LHCN-M2 (cell line): ENCODE results near the gene TMEM130. TPM values are rescaled to one million over a fixed set of nuclear protein-coding genes. Genes with fewer than 3 reads are reported as not detected.
A peak's percentile ranks its signal among the peaks of the same experiment; 100 is the strongest.
"Not testable (repeated sequence)": the region's sequence is repeated elsewhere in the genome, so short reads cannot be mapped to it uniquely, and the experiment has no call there.

Experiments used
- DNase-seq: peaks from one replicate; pipeline ENCODE4 v3.0.0-alpha.2; 2012; ENCODE audit warnings: low read depth
- total RNA-seq: library from RNA; depleted of rRNA; stranded (reverse); fragments of >200 nt; gene quantifications from 2 replicates; pipeline ENCODE4 v1.2.3, GENCODE V29; 2014

Gene TMEM130
- total RNA-seq, 1 experiment from 2014 or later = 0.11 TPM

DNA sequence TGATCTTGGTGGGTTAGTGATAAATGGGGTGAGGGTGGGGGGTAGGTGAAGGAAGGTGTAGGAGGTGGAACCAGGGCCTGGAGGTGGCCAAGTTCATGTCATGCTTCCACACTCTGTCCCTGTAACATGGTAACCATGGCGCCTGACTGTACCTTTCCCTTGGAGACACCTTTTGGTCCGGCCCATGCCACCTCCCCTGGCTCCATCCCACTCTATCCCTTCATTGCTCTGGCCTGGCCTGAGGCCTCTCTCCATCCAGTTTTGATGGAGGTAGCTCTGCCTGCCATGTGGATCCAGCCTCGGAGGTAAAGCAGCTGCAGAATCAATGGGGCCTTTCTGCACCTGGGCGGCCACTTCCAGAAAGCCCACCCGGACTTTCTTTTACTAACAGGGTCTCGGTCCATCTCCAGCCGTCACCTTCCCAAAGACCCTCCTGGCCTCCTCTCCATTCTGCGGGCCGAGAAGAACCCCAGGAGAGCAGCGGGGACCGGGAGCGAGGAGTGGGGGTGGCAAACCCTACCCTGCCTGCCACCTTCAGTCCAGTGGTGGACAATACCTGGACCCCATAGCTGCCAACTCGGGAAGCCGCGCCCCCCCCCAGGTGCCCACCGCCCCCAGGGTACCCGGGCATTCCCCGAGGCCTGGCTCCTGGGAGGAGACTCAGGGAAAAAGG is 8.0 kb upstream of the TMEM130 start:
- DNase-seq = no peak

DNA sequence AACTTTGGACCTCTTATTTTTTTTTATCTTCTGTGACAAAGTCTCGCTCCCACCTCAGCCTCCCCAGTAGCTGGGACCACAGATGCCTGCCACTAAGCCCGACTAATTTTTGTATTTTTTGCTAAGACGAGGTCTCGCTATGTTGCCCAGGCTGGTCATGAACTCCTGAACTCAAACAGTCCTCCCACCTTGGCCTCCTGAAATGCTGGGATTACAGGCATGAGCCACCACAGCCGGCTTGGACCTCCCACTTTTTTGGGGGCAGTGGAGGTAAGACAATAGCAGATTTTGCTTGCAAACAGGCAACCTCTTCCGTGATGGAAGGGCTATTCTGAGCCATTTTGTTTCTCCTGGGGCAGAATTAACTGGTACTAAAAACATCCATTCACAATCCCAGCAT is 7.3 kb upstream of the TMEM130 start:
- DNase-seq = no peak

DNA sequence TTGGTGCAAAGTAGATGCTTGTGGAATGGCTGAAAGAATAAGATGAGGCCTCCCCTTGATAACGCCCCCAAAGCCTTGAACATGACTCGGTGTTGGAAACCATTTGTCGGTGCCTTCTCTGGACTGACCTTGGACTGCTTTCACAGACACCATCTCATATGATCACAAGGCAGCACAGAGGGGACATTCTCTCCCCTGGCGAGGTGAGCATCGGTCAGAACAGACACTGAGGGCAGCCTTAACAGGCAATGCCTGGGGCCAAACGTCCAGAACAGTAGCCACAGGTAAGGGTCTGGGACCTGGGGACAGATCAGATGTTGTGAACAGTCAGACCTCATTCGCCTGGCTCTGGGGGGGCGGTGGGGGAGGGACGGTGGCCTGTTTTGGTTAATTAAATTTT is 5.7 kb upstream of the TMEM130 start:
- no peak for DNase-seq

DNA sequence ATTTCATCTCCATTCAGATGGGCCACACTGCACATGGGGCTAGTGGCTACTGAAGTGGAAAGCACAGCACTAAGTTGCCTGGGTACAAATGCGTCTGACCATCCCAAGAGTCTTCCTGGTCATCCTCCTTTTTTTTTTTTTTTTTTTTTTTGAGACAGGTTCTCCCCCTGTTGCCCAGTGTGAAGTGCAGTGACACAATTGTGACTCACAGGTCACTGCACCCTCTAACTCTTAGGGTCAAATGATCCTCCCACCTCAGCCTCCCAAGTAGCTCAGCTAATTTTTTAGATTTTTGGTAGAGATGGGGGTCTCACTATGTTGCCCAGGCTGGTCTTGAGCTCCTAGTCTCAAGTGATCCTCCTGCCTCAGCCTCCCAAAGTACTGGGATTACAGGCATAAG is 5.1 kb upstream of the TMEM130 start:
- no peak for DNase-seq

DNA sequence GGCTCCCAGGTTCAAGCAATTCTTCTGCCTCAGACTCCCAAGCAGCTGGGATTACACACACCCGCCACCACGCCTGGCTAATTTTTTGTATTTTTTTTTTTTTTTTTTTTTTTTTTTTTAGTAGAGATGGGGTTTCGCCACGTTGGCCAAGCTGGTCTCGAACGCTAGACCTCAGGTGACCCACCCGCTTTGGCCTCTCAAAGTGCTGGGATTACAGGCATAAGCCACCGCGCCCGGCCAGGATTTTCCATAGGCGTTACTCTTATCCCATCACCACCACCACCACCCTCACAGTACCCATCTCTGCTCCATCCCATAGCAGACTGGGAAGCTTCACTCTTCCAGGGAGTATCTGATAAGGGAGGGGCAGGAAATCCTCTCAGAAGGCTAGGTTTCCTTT is 3.8 kb upstream of the TMEM130 start:
- DNase-seq = not testable (repeated sequence)

DNA sequence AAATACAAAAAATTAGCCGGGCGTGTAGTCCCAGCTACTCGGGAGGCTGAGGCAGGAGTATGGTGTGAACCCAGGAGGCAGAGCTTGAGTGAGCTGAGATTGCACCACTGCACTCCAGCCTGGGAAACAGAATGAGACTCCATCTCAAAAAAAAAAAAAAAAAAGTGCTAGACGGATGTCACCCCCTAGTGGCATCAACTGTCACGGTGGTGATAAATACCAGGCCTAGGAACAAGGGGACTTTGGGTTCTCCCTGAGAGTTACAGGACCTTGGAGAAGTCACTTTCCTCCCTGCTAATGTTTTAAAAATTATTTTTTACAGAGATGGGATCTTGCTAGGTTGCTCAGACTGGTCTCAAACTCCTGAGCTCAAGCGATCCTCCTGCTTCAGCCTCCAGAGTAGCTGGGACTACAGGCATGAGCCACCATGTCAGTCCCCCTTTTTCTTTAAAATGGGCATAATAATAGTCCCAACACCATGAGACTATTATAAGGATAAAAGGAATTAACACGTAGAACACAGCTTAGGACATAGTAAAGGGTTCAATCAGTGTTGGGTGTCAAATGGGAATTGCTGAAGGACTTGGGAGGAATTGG is 2.6 kb upstream of the TMEM130 start:
- DNase-seq = no peak

DNA sequence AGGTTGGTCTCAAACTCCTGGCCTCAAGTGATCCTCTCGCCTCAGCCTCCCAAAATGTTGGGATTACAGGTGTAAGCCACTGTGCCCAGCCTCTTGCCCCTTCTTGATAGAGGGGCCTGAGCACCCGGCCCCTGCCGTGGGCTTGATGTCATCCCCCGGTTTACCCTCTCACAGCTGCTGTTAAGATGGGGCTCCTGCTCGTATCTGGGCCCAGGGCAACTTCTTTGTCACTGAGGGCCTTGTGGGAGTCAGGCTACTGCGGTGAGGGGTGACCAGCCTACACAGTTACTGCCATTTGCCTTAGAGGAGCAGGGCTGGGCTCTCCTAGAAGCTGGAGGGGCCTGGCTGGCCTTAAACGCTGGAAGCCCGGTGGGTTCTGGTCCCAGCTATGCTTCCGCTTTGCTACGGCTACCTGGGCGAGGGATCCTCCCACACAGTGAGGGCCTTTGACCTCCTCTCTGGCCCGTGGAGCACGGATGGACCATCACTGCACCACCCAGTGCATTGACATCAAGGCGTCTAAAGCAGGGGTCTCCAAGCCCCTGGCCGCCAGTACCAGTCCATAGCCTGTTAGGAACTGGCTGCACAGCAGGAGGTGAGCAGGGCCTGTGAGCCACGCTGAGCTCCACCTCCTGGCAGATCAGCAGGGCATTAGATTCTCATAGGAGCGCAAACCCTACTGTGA is 1.1 kb upstream of the TMEM130 start:
- no peak for DNase-seq

DNA sequence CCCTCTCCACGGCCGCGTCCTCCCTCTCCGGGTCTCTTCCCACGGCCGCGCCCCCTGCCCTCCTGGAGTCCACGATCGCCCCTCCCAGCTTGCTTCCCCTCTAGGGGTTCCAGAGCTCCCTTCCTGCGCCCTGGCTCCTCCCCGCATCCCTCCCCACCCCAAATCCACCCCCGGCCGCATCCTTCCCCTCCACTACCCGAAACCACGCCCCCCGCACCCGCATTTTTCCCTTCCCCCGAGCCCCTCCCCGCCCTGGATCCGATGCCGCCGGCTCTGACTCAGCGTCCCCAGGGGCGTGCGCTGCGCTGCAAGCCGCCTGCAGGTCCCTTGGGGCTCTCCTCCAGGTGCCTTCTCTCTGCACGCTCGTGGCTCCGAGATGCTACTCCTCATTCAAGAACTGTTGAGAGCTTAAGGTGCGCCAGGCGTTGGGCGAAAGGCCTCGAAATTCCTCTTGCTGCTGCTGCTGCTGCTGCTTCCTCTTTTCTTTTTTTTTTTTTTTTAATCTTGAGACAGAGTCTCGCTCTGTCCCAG is 372 bp upstream of the TMEM130 start:
- peak; percentile 44 for DNase-seq

DNA sequence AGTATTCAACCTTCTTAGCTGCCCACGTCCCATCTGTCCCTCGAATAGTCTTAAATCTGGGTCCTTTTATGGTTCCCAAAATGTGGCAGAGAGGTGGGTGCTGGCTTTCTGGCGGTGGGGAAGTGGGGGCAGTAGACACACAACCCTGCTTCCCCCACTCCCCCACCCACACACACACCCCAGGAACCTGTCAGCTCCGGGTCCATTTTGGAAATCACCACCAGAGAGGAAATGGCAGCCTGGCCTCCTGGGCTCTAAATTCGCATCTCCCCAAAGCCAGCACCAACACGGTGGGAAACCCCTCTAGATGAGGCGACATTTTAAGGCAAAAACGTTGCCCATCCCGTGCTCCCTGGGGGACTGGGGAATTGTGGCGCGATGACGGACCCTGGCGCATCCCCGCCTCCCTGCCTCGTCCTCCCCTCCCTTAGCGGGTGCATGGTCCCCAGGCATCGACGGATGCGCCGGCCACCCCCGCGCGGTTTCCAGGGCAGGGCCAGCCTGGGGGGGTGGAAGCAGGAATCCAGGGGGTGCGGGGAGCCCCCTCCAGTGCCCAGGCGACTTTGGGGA is 702 bp downstream of the TMEM130 start:
- DNase-seq = no peak

DNA sequence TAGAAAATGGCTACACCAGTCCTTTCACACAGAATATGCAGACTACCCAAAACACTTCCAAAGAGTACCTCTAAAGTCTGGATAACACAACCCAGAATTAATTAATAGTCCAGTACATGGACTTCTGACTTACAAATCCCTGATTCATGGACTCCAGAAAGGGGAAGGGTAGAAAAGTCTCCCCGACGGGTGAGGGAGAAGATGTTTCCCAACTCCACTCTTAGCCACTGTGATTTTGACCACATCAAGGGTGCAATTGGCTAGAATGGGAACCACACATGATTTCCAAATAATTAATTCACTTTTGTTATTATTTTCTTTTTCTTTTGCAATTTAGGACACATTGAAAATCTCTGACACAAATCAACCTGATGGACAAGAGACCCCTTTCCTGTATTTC is 1.4 kb downstream of the TMEM130 start:
- no peak for DNase-seq

DNA sequence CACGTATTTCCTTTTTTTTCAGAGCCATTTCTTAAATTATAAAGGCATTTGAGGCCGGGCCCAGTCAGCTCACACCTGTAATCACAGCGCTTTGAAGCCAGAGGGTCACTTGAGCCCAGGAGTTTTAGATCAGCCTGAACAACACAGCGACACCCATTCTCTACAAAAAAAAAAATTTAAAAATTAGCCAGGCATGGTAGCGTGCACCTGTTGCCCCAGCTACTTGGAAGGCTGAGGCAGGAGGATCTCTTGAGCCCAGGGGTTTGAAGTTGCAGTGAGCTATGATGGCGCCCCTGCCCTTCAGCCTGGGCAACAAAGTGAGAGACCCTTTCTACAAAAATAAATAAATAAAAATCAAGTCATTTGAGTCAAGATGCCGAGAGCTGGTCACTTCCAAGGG is 3.0 kb downstream of the TMEM130 start:
- no peak for DNase-seq

DNA sequence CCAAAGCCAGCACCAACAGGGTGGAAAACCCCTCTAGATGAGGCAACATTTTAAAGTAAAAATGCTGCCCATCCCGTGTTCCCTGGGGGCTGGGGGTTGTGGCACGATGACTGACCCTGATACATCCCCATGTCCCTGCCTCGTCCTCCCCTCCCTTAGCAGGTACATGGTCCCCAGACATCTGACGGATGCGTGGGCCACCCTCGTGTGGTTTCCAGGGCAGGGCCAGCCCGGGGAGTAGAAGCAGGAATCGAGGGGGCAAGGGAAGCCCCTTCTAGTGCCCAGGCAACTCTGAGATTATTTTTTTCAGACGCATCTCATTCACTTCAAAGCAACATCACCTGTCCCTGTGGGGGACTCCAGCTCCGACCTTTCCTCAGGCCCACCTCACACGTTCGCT is 3.5 kb downstream of the TMEM130 start:
- no peak for DNase-seq

DNA sequence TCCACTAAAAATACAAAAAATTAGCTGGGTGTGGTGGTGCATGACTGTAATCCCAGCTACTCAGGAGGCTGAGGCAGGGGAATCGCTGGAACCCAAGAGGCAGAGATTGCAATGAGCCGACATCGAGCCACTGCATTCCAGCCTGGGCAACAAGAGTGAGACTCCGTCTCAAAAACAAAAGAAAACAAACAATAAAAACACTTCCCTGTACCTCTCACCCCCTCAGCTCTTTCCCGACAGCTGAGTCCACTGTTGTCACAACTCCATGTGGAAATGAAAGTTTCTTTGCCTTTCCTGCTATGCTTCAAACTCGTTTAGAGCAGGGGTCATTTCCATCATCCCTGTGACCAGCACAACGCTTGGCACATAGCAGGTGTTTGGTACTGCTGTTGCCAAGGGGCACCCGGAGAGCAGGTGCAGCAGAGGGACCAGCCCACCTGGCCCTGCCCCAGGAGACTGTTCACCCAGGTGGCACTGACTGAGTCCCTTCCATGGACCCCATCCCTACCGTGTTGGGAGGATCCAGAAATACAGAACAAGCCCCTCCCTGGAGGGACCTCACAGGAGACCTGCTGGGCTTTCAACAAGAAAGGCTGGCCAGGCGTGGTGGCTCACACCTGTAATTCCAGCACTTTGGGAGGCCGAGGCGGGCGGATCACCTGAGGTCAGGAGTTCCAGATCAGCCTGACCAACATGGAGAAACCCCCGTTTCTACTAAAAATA is 4.9 kb downstream of the TMEM130 start:
- no peak for DNase-seq

DNA sequence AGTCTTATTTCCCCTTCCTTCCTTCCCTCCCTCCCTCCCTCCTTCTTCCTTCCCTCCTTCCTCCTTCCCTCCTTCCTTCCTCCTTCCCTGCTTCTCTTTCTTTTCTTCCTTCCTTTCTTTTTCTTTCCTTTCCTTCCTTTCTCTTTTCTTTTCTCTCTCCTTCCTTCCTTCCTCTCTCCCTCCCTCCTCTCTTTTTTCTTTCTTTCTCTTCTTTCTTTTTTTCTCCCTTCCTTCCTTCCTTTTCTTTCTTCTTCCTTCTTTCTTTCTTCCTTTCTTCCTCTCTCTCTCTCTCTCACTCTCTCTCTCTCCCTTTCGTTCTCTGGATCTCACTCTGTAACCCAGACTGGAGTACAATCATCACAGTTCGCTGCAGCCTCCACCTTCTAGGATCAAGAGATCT is 6.2 kb downstream of the TMEM130 start:
- no peak for DNase-seq

DNA sequence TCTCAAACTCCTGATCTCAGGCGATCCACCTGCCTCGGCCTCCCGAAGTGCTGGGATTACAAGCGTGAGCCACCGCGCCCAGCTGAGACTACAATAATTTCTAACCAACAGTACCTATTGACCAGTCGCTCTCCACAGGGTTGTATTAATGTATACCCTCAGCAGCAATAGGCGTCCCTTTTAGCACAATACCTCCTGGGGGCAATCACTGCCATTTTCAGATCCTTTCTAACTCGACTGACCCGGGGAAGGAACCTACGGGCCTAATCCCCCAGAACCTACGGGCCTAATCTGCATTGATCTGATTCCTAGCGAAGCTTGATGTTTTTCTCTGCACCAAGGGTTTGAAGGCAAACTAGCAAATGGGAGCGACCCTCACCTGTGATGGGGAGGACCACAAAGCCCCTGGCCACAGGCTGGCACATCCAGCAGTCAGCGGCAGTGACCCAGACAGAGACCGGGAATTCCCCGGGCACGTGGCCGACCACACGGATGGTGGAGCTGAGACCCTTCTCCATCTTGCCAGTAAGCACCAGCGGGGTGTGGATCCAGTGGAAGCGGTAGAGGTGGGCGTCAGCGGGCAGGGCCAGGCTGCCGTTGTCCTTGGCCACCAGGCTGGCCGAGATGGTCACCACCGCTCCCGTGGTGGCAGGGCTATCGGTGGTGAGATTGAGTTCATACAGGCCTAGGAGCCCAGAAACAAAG is 6.9 kb downstream of the TMEM130 start:
- DNase-seq = no peak

DNA sequence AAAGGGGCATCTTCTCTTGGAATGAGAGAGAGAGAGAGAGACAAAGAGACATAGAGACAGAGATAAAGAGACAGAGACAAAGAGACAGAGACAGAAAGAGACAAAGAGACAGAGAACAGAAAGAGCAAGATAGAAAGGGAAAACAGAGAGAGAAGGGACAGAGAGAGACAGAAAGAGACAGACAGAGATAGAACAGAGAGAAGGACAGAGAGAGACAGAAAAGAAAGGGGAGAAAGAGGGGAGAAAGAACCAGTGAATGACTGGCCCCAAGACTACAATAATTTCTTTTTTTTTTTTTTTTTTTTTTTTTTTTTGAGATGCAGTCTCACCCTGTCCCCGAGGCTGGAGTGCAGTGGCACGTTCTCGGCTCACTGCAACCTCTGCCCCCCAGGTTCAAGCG is 7.6 kb downstream of the TMEM130 start:
- no peak for DNase-seq

DNA sequence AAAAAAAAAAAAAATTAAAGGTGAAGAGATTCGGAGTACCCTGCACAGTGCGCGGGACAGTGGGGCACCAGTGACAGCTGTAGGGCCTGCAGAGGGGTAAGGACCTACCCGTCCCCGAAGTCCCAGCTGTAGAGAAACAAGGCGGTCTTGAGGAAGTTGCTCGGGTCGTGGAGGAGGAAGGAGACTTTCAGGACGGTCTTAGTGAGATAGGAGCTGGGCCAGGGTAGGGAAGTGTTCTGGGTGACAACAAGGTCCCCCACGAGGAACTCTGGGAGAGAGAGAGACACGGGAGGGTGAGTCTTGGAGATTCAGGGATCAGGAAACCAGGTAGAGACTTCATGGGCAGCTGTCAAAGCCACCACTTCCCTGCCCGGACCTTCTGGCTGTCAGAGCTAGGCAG is 9.7 kb downstream of the TMEM130 start:
- no peak for DNase-seq

DNA sequence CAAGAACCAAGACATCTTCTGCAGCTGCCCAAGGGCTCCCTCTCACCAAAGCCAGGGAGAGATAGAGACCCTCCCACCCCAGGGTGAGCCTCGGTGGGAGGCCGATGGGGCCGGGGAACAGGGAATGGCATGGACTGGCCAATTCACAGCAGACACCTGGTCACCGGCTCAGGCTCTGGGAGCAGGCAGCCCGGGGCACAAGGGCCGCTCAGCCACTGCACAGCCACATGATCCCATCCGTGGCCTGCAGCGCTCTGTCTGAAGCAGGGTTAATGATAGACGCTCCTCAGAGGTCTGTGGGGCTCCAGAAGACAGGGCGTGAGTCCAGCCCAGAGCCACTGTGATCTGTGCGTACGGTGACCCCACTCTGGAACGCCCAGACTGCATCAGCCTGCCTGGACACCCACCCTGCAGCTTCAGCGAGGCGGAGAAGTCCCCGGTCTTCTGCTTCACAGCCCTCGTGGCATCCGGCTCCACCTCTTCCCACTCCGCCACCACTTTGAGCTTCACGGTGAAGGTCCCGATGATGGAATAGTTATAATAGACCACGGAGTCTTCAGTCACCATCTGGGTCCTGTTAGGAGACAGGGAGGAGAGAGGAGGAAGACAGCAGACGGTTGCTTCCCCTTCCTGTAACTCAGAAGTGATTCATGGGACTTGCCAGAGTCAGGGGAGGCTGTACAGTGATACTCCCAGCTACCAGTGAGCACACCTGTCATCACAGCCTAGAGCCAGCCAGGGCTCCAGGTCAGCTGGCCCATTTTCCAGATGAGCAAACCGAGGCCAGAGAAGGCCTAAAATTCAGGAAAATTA is 14.0 kb downstream of the TMEM130 start:
- no peak for DNase-seq

DNA sequence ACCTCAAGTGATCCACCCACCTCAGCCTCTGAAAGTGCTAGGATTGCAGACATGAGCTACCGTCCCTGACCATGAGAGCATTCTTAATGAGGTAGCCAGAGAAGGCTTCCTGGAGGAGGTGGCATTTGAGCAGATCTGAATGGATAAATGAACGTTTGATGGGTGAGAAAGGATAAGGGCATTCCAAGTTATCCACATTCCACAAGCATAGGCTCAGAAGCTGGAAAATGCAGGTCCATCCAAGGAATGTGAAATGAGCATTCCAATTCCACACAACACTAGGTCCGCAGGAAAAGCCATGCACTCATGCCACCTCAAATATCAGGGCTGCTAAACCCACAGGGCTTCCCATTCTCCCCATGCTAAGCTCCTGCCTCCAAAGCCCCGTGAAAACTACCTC is 17.0 kb downstream of the TMEM130 start:
- no peak for DNase-seq

DNA sequence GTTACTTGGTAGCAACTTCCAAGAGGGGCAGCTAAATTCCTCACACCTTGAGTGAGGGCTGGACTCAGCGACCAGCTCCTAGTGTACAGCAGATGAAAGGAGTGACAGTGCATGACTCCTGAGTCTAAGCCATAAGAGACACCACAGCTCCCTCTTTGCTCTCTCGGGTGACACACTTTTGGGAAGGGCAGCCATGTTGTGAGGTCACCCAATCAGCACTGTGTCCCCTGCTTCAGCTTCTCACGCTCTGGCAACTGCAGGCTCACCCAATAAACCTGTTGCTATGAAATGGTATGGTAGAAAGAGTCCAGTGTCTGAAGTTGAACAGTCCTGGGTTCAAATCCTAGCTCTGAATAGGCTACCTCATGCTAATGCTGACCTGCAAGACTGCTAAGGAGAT is 20.9 kb downstream of the TMEM130 start:
- DNase-seq = no peak
